ENCODE data around the gene PPM1A.

DNA sequence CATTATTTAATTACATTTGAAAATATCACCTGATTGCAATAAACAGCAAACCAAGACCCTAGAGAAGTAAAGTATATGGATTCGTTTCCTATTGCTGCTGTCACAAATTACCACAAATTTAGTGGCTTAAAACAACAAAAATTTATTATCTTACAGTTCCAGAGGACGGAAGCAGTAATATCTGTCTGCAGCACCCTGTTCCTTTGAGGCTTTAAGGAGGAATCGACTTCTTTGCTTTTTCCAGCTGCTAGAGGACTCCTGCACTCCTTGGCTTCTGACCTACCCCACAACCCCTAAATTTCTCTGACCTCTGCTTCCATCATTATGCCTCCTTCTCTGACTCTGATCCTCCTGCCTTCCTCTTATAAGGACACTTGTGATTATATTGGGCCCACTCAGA lies 23.8 kb upstream of the PPM1A start:
- TF ChIP-seq RAD21 (IDR thresholded peaks at IDR 0.05; ENCODE audit: low read depth) (no peak), MAX (IDR thresholded peaks at IDR 0.05) (no peak), YY1 (IDR thresholded peaks at IDR 0.05; ENCODE audit: low read depth) (no peak), NFIC (IDR thresholded peaks at IDR 0.05) (no peak), EP300 (IDR thresholded peaks at IDR 0.05; ENCODE audit: borderline replicate concordance) (no peak), TCF12 (IDR thresholded peaks at IDR 0.05; ENCODE audit: low read depth) (no peak), ZBTB7A (IDR thresholded peaks at IDR 0.05; ENCODE audit: low read depth) (no peak), CEBPB (IDR thresholded peaks at IDR 0.05) (no peak), FOXM1 (IDR thresholded peaks at IDR 0.05; ENCODE audit: borderline replicate concordance, low read depth) (no peak), CREB1 (IDR thresholded peaks at IDR 0.05; ENCODE audit: low read depth) (no peak), TAF1 (IDR thresholded peaks at IDR 0.05; ENCODE audit: low read depth) (no peak), EGR1 (IDR thresholded peaks at IDR 0.05) (no peak)
- TF ChIP-seq, protein P1, sequence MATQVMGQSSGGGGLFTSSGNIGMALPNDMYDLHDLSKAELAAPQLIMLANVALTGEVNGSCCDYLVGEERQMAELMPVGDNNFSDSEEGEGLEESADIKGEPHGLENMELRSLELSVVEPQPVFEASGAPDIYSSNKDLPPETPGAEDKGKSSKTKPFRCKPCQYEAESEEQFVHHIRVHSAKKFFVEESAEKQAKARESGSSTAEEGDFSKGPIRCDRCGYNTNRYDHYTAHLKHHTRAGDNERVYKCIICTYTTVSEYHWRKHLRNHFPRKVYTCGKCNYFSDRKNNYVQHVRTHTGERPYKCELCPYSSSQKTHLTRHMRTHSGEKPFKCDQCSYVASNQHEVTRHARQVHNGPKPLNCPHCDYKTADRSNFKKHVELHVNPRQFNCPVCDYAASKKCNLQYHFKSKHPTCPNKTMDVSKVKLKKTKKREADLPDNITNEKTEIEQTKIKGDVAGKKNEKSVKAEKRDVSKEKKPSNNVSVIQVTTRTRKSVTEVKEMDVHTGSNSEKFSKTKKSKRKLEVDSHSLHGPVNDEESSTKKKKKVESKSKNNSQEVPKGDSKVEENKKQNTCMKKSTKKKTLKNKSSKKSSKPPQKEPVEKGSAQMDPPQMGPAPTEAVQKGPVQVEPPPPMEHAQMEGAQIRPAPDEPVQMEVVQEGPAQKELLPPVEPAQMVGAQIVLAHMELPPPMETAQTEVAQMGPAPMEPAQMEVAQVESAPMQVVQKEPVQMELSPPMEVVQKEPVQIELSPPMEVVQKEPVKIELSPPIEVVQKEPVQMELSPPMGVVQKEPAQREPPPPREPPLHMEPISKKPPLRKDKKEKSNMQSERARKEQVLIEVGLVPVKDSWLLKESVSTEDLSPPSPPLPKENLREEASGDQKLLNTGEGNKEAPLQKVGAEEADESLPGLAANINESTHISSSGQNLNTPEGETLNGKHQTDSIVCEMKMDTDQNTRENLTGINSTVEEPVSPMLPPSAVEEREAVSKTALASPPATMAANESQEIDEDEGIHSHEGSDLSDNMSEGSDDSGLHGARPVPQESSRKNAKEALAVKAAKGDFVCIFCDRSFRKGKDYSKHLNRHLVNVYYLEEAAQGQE (IDR thresholded peaks at IDR 0.05; ENCODE audit: low read depth) = no peak
- TF ChIP-seq, protein P2, sequence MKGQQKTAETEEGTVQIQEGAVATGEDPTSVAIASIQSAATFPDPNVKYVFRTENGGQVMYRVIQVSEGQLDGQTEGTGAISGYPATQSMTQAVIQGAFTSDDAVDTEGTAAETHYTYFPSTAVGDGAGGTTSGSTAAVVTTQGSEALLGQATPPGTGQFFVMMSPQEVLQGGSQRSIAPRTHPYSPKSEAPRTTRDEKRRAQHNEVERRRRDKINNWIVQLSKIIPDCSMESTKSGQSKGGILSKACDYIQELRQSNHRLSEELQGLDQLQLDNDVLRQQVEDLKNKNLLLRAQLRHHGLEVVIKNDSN (IDR thresholded peaks at IDR 0.05) = no peak
